Measurements from ENCODE around the gene PEX14.

PEX14 gene

DNA sequence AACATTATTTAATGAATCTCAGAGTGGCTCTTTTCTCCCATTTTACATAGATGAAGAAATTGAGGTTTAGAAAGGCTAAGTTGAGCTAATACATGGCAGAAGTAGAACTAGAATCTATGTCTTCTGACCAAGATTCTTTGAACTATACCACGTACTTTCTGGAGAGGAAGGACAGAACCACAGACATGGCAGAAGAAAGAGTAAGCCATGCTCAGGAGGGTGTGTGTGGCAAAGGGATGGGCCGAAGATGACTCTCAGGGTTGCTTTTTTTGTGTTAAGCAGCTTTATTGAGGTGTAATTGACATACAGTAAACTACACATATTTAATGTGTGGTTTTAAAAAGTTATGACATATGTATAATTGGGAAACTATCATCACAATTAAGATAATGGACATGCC, 69.5 kb downstream of the PEX14 start:
- Histone ChIP-seq H3K9ac (ENCODE audit: low read length) (no peak overlapping the region), H3K4me1 (ENCODE audit: control insufficient read depth, insufficient read depth, low read length) (no peaks in the 10 kb centered on the region), H3K36me3 (ENCODE audit: control insufficient read depth, insufficient read depth, low read length) (no peaks in the 10 kb centered on the region), H3K9me3 (ENCODE audit: control insufficient read depth, low read length) (no peaks in the 10 kb centered on the region), H3K4me3 (ENCODE audit: low read length) (no peak overlapping the region), H3K27me3 (ENCODE audit: control insufficient read depth, insufficient read depth, low read length) (no peaks in the 10 kb centered on the region)

DNA sequence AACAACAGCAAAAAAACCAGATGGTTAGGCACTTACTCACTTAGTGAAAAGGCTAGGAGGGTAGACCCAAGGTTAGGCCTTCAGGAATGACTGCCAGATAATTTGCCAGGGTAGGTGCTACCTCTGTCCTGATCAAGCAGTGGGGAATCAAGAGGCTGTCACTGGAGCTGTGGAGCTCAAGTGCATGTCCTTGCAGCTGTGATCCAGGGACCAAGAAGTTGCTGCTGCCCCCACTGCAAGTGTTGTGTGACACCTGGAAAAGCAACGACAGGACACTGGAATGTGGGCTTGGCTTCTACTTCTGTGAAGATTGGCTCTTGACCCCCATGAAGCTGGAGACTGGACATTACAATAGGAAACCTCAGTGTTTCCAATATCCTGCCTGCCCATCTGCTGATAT, 72.1 kb downstream of the PEX14 start:
- Histone ChIP-seq H3K36me3 (ENCODE audit: control insufficient read depth, insufficient read depth, low read length) (no peaks in the 10 kb centered on the region), H3K9ac (ENCODE audit: low read length) (no peak overlapping the region), H3K4me3 (ENCODE audit: low read length) (no peak overlapping the region), H3K27me3 (ENCODE audit: control insufficient read depth, insufficient read depth, low read length) (no peaks in the 10 kb centered on the region), H3K4me1 (ENCODE audit: control insufficient read depth, insufficient read depth, low read length) (peaks cover 8% of the 10 kb centered on the region), H3K9me3 (ENCODE audit: control insufficient read depth, low read length) (no peaks in the 10 kb centered on the region)

DNA sequence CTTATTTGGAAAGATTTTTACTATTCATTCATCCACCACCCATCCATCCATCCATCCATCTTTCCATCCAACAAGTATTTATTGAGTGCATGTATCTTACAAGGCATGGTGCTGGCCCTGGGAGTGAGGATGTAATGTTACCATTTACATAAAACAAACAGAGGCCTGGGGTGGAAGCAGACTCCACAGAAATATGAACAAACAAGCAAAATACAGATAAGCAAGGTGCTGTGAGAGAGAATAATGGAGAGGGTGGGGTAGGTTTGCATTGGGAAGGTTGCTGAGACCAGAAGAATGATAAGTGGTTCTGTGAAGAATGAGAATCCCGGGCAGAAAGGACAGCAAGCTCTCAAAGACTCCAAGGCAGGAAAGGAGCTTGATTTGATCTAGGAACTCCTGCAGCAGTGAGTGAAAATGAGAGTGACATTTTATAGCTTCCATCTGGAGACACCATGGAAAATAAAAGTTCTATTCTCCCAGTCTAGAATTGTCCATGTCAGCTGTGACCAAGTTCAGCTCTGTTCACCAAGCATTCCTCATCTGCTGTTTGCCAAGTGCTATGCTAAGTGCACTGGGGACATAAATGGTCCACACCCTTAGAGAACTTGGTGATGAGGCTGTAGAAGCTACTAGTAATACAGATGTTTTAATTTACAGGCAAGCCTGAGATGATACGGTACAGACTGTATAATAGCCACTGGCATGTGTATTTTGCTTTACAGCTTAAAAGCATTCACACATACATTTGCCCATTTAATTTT, 75.3 kb downstream of the PEX14 start:
- Histone ChIP-seq H3K9me3 (ENCODE audit: control insufficient read depth, low read length) (no peaks in the 10 kb centered on the region), H3K36me3 (ENCODE audit: control insufficient read depth, insufficient read depth, low read length) (no peaks in the 10 kb centered on the region), H3K9ac (ENCODE audit: low read length) (no peak overlapping the region), H3K4me1 (ENCODE audit: control insufficient read depth, insufficient read depth, low read length) (peaks cover 8% of the 10 kb centered on the region), H3K4me3 (ENCODE audit: low read length) (no peak overlapping the region), H3K27me3 (ENCODE audit: control insufficient read depth, insufficient read depth, low read length) (no peaks in the 10 kb centered on the region)

DNA sequence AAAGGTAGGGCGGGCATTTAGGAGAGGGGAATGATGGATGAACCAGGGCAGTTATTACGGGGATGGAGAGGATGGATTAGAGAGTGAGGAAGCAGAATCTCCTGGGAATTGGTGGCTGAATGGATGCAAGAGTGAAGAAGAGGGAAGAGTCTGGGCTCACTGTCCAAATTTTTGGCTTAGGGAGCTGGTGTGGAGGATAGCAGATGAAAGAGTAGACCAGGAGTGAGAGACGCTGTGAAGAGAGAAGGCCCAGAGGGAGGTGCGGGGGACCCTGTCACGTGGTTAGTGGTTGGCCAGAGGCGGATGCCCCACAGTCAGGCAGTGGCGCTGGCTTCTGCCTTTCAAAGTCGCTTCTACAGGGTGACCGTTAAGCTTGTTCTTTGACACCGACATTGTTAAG, 78.4 kb downstream of the PEX14 start:
- peaks cover 8% of the 10 kb centered on the region for H3K4me1 ChIP-seq (ENCODE audit: control insufficient read depth, insufficient read depth, low read length)
- H3K27me3 ChIP-seq (ENCODE audit: control insufficient read depth, insufficient read depth, low read length): no peaks in the 10 kb centered on the region
- no peak overlapping the region for H3K4me3 ChIP-seq (ENCODE audit: low read length)
- no peak overlapping the region for H3K9ac ChIP-seq (ENCODE audit: low read length)
- H3K36me3 ChIP-seq (ENCODE audit: control insufficient read depth, insufficient read depth, low read length): no peaks in the 10 kb centered on the region
- H3K9me3 ChIP-seq (ENCODE audit: control insufficient read depth, low read length): no peaks in the 10 kb centered on the region

DNA sequence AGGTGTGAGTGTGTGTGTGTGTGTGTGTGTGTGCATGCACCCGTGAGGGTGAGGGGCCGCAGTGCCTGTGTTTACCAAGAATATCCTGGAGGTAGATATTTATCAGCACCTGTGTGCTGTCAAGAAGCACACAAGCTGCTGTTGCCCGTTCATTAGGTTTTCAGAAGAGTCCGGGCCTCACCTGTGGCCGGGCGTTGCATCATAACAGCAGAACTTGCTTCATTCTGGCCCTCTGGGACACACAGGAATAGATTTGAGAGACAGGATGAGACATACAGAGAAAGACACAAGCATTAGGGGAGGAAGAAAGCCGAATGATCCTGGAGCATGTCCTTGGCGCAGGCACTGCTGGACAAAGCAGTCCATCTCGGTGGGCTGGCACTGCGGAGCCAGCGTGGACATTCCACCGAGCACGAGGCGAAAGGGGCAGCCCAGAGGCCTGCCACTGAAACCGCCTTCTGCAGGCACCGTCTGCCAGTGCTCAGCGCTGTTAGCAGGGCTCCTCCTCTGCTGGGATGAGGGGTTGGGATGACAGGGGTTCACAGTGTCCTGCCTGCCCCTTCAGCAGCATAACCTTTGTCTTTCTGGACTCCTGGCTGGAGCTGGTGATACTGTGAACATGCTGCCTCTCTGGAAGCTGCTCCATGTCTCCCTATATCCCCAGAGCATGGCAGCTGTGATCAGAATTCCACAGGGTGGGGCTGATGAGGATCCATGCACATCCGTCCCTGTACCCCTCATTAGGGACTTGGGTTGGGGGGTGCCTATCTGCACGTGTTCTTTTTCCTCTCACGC, 81.1 kb downstream of the PEX14 start:
- H3K9ac ChIP-seq (ENCODE audit: low read length): no peak overlapping the region
- H3K4me3 ChIP-seq (ENCODE audit: low read length): no peak overlapping the region
- no peaks in the 10 kb centered on the region for H3K27me3 ChIP-seq (ENCODE audit: control insufficient read depth, insufficient read depth, low read length)
- H3K36me3 ChIP-seq (ENCODE audit: control insufficient read depth, insufficient read depth, low read length): no peaks in the 10 kb centered on the region
- H3K9me3 ChIP-seq (ENCODE audit: control insufficient read depth, low read length): no peaks in the 10 kb centered on the region
- H3K4me1 ChIP-seq (ENCODE audit: control insufficient read depth, insufficient read depth, low read length): no peaks in the 10 kb centered on the region

DNA sequence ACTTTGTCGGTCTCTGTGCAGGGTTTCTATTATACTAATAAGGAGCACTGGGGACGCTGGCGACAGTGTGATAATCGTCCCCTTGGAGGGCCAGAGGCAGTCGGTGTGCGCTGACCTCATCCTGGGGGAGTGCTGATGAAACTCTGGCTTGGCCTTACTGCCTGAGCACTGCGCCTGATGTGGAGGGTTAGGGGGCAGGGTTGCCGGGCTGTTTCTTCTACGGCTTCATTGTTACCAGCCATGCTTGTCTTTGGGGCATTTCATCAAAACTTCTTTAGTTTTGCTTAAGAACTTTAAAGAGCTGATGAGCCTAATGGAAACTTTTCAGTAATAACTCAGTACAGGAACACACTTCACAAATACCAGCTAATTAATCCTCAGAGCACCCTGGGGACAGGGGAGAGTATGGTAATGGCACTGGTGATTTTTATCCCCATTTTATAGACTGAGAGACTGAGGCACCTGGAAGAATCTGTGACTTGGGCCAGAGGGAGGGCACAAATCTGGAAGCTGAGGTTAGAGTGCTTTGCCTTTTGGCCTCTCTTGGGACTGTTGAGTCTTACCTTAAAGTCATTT, 81.8 kb downstream of the PEX14 start:
- Histone ChIP-seq H3K36me3 (ENCODE audit: control insufficient read depth, insufficient read depth, low read length) (no peaks in the 10 kb centered on the region), H3K4me3 (ENCODE audit: low read length) (no peak overlapping the region), H3K9ac (ENCODE audit: low read length) (no peak overlapping the region), H3K27me3 (ENCODE audit: control insufficient read depth, insufficient read depth, low read length) (no peaks in the 10 kb centered on the region), H3K4me1 (ENCODE audit: control insufficient read depth, insufficient read depth, low read length) (no peaks in the 10 kb centered on the region), H3K9me3 (ENCODE audit: control insufficient read depth, low read length) (no peaks in the 10 kb centered on the region)

DNA sequence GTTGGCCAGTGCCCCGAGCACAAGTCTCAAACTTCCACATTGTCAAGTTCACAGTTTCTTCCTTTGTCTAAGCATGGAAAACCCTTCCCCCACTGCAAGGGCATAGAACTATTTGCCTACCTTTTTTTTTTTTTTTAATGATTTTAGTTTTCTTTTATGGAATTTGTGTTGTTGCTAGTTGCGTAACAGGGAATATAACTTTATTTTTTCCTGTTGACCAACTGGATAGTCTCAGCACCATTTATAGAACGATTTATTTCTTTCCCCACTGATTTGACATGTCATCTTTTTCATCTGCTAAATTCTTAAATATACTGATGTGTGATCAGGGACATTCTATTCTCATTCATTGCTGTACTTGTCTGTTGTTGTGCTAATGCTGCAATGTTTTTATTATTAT, 83.0 kb downstream of the PEX14 start:
- no peaks in the 10 kb centered on the region for H3K9me3 ChIP-seq (ENCODE audit: control insufficient read depth, low read length)
- H3K9ac ChIP-seq (ENCODE audit: low read length): no peak overlapping the region
- H3K4me3 ChIP-seq (ENCODE audit: low read length): no peak overlapping the region
- no peaks in the 10 kb centered on the region for H3K36me3 ChIP-seq (ENCODE audit: control insufficient read depth, insufficient read depth, low read length)
- no peaks in the 10 kb centered on the region for H3K4me1 ChIP-seq (ENCODE audit: control insufficient read depth, insufficient read depth, low read length)
- no peaks in the 10 kb centered on the region for H3K27me3 ChIP-seq (ENCODE audit: control insufficient read depth, insufficient read depth, low read length)

DNA sequence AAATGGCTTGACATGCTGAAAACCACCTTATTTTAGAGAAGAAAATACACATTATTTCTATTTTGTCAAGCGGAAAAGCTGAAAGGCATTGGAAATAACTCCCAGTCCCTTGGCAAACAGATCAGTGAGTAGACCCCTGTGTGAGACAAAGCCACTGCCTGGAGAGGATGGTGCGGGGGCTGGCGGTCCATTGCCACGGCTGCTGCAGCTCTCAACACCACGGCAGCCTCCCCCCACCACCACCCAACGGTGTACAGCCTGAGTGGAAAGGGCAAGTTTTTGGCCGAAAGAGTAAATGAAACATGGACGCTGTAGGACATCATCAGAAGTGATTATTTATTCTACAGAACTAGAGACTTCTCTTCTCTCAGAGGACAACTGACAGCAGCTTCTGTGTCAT, 84.6 kb downstream of the PEX14 start:
- Histone ChIP-seq H3K9ac (ENCODE audit: low read length) (no peak overlapping the region), H3K27me3 (ENCODE audit: control insufficient read depth, insufficient read depth, low read length) (no peaks in the 10 kb centered on the region), H3K4me3 (ENCODE audit: low read length) (no peak overlapping the region), H3K4me1 (ENCODE audit: control insufficient read depth, insufficient read depth, low read length) (no peaks in the 10 kb centered on the region), H3K36me3 (ENCODE audit: control insufficient read depth, insufficient read depth, low read length) (no peaks in the 10 kb centered on the region), H3K9me3 (ENCODE audit: control insufficient read depth, low read length) (no peaks in the 10 kb centered on the region)

DNA sequence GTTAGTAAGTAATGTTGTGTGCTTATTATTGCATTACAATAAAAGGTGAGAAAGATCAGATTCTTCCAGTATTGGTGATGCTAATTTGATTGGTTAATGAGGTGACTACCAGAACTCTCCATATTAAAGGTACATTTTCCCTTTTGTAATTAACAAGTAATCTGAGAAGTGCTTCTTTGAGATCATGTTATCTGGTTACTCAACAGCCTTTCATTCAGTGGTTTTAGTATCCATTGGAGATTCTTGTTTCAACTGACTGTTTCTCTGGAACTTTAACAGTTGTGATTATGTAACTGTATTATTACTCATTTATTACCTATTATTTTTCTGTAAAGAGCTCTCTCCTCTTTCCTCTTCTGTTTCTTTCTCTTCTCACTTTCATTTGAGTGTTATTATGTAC, 86.7 kb downstream of the PEX14 start:
- H3K4me1 ChIP-seq (ENCODE audit: control insufficient read depth, insufficient read depth, low read length): no peaks in the 10 kb centered on the region
- no peaks in the 10 kb centered on the region for H3K9me3 ChIP-seq (ENCODE audit: control insufficient read depth, low read length)
- H3K9ac ChIP-seq (ENCODE audit: low read length): no peak overlapping the region
- no peaks in the 10 kb centered on the region for H3K27me3 ChIP-seq (ENCODE audit: control insufficient read depth, insufficient read depth, low read length)
- no peaks in the 10 kb centered on the region for H3K36me3 ChIP-seq (ENCODE audit: control insufficient read depth, insufficient read depth, low read length)
- H3K4me3 ChIP-seq (ENCODE audit: low read length): no peak overlapping the region

DNA sequence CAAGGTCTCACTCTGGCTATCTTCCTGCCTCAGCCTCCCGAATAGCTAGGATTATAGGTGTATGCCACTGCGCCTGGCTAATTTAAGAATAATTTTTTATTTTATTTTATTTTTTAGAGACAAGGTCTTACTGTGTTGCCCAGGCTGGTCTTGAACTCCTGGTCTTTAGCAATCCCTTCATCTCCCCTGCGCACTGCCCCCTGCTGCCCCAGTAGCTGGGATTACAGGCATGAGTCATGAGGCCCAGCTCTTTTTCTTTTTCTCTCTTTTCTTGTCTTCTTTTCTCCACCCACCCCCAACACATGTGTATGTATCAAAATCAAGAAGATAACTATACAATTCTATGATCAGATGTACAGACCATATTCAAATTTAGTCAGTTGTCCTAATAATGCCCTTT, 87.2 kb downstream of the PEX14 start:
- H3K9ac ChIP-seq (ENCODE audit: low read length): no peak overlapping the region
- no peak overlapping the region for H3K4me3 ChIP-seq (ENCODE audit: low read length)
- no peaks in the 10 kb centered on the region for H3K4me1 ChIP-seq (ENCODE audit: control insufficient read depth, insufficient read depth, low read length)
- no peaks in the 10 kb centered on the region for H3K36me3 ChIP-seq (ENCODE audit: control insufficient read depth, insufficient read depth, low read length)
- H3K27me3 ChIP-seq (ENCODE audit: control insufficient read depth, insufficient read depth, low read length): no peaks in the 10 kb centered on the region
- no peaks in the 10 kb centered on the region for H3K9me3 ChIP-seq (ENCODE audit: control insufficient read depth, low read length)

DNA sequence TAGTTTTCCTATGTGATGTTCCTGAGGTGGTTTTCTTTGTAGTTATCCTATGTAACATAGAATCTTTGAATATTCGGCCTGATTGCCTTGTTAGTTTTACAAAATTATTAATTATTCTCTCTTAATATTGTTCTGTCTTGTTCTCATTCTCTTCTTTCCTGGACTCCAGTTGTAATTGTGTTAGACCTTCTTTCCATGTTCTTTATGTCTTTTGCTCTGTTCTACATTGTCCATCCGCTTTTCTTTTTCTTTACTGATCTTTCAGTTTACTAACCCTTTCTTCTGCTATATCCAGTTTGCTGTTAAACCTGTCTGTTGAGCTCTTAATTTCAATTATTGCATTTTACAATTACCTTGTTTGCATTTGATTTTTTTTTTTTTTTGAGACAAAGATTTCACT, 89.3 kb downstream of the PEX14 start:
- Histone ChIP-seq H3K4me3 (ENCODE audit: low read length) (no peak overlapping the region), H3K4me1 (ENCODE audit: control insufficient read depth, insufficient read depth, low read length) (no peaks in the 10 kb centered on the region), H3K36me3 (ENCODE audit: control insufficient read depth, insufficient read depth, low read length) (no peaks in the 10 kb centered on the region), H3K9ac (ENCODE audit: low read length) (no peak overlapping the region), H3K27me3 (ENCODE audit: control insufficient read depth, insufficient read depth, low read length) (no peaks in the 10 kb centered on the region), H3K9me3 (ENCODE audit: control insufficient read depth, low read length) (no peaks in the 10 kb centered on the region)

DNA sequence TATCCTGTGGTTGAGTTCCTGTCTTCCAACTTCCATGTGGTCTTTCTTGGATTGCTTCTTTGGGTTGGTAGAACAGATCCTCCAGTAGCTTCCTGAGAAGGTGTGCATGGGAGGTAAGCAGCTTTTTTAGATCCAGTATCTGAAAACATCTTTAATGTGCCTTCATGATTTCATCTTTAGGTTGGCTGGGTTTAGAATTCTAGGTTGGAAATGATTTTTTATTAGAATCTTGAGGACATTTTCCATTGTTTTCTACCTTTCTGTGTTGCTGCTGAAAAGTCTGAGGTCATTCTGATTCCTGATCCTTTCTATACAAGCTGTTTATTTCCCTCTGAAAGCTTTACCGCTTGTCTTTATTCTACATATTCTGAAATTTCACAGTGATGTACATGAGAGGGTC, 94.8 kb downstream of the PEX14 start:
- no peaks in the 10 kb centered on the region for H3K9me3 ChIP-seq (ENCODE audit: control insufficient read depth, low read length)
- H3K36me3 ChIP-seq (ENCODE audit: control insufficient read depth, insufficient read depth, low read length): no peaks in the 10 kb centered on the region
- H3K27me3 ChIP-seq (ENCODE audit: control insufficient read depth, insufficient read depth, low read length): no peaks in the 10 kb centered on the region
- no peaks in the 10 kb centered on the region for H3K4me1 ChIP-seq (ENCODE audit: control insufficient read depth, insufficient read depth, low read length)
- H3K9ac ChIP-seq (ENCODE audit: low read length): no peak overlapping the region
- H3K4me3 ChIP-seq (ENCODE audit: low read length): no peak overlapping the region

Data from mucosa of stomach (tissue), 1 donor.